IMR-90 (cell line): Measurements from ENCODE around the gene TMEM59. TPM values are rescaled to one million over a fixed set of nuclear protein-coding genes. Genes with fewer than 3 reads are reported as not detected.

Experiments
- ATAC-seq: fragments of 200-7000 bp; cut with Tn5 transposase; 2 replicates; pipeline ENCODE4 v1.9.1; 2020; ENCODE audit warnings: low read depth, mild to moderate bottlenecking, moderate library complexity
- BruUV-seq: library from RNA; stranded (reverse); fragments of 400-500 nt; replicated peaks from 2 replicates; lab custom pipeline; 2021; lab: Mats Ljungman, UMichigan
- CTCF ChIA-PET: fragments of 300-600 bp; formaldehyde crosslinking; extraction: SDS; loops from one replicate; lab custom pipeline; 2021; ENCODE audit warnings: antibody characterized with exemption; lab: Yijun Ruan, JAX
- POLR2A ChIA-PET: fragments of 300-600 bp; sonication (Branson Sonifier 250); formaldehyde crosslinking; loops from one replicate; lab custom pipeline; 2022; ENCODE audit warnings: antibody characterized with exemption; ENCODE audit not compliant: unreplicated experiment; lab: Charles Lee
- DNase-seq: peaks from one replicate; pipeline ENCODE4 v3.0.0; 2013
- H2AFZ ChIP-seq: replicated peaks from 2 replicates; pipeline ENCODE3; 2013; ENCODE audit warnings: low read length, mild to moderate bottlenecking; ENCODE audit not compliant: poor library complexity
- H2AK5ac ChIP-seq: 2 replicates; pipeline ENCODE4 v1.6.1; 2013; ENCODE audit warnings: low read depth, low read length, inconsistent platforms
- H2AK9ac ChIP-seq: replicated peaks from 2 replicates; pipeline ENCODE3; 2013; ENCODE audit warnings: mild to moderate bottlenecking, low read depth, low read length, moderate library complexity; ENCODE audit not compliant: poor library complexity
- H2BK120ac ChIP-seq: 2 replicates; pipeline ENCODE4 v1.6.1; 2013; ENCODE audit warnings: low read depth, low read length, inconsistent platforms
- H2BK15ac ChIP-seq: 3 replicates; pipeline ENCODE4 v1.6.1; 2013; ENCODE audit warnings: low read depth, low read length, inconsistent platforms
- H2BK20ac ChIP-seq: 2 replicates; pipeline ENCODE4 v1.6.1; 2013; ENCODE audit warnings: low read depth, mild to moderate bottlenecking, inconsistent platforms, low read length, moderate library complexity
- H2BK5ac ChIP-seq: 2 replicates; pipeline ENCODE4 v1.6.1; 2013; ENCODE audit warnings: mild to moderate bottlenecking, low read depth, low read length, inconsistent platforms; ENCODE audit not compliant: poor library complexity, severe bottlenecking
- H3K14ac ChIP-seq: replicated peaks from 2 replicates; pipeline ENCODE4 v1.6.1; 2013; ENCODE audit warnings: low read depth, low read length, inconsistent platforms
- H3K18ac ChIP-seq: 2 replicates; pipeline ENCODE4 v1.6.1; 2013; ENCODE audit warnings: low read depth, low read length, control low read depth
- H3K23ac ChIP-seq: 2 replicates; pipeline ENCODE4 v1.6.1; 2013; ENCODE audit warnings: low read depth, low read length, inconsistent platforms
- H3K27ac ChIP-seq: 2 replicates; pipeline ENCODE4 v1.5.1; 2013; ENCODE audit warnings: mild to moderate bottlenecking, control low read depth, low read length; ENCODE audit not compliant: insufficient read depth
- H3K27me3 ChIP-seq: 2 replicates; pipeline ENCODE4 v1.6.1; 2013; ENCODE audit warnings: low read length; ENCODE audit not compliant: control insufficient read depth, insufficient read depth
- H3K36me3 ChIP-seq: 2 replicates; pipeline ENCODE4 v1.6.1; 2013; ENCODE audit warnings: low read length, mixed read lengths; ENCODE audit not compliant: control insufficient read depth, insufficient read depth
- H3K4ac ChIP-seq: 2 replicates; pipeline ENCODE4 v1.6.1; 2013; ENCODE audit warnings: low read depth, low read length, inconsistent platforms
- H3K4me1 ChIP-seq: 2 replicates; pipeline ENCODE4 v1.6.1; 2013; ENCODE audit warnings: low read length, mixed read lengths; ENCODE audit not compliant: control insufficient read depth, insufficient read depth
- H3K4me2 ChIP-seq: 2 replicates; pipeline ENCODE4 v1.6.1; 2013; ENCODE audit warnings: low read depth, mild to moderate bottlenecking, control low read depth, low read length, moderate library complexity
- H3K4me3 ChIP-seq: 2 replicates; pipeline ENCODE4 v1.5.1; 2013; ENCODE audit warnings: low read depth, mild to moderate bottlenecking, control low read depth, low read length, moderate library complexity; ENCODE audit not compliant: insufficient read depth
- H3K56ac ChIP-seq: 2 replicates; pipeline ENCODE4 v1.6.1; 2013; ENCODE audit warnings: low read length, inconsistent platforms; ENCODE audit not compliant: insufficient read depth; ENCODE audit errors: extremely low read depth
- H3K79me1 ChIP-seq, 2 experiments: 2 replicates each; pipeline ENCODE4 v1.6.1; 2013; ENCODE audit warnings: low read length in 2 of 2, inconsistent platforms in 1 of 2, low read depth in 1 of 2
- H3K9ac ChIP-seq: 2 replicates; pipeline ENCODE4 v1.6.1; 2013; ENCODE audit warnings: low read depth, low read length, control low read depth
- H3K9me1 ChIP-seq: 2 replicates; pipeline ENCODE4 v1.6.1; 2013; ENCODE audit warnings: low read length, inconsistent platforms; ENCODE audit not compliant: insufficient read depth
- H3K9me3 ChIP-seq: 2 replicates; pipeline ENCODE4 v1.6.1; 2013; ENCODE audit warnings: low read length; ENCODE audit not compliant: control insufficient read depth, insufficient read depth
- H4K20me1 ChIP-seq: 2 replicates; pipeline ENCODE4 v1.6.1; 2013; ENCODE audit warnings: low read length, inconsistent platforms; ENCODE audit not compliant: insufficient read depth
- H4K5ac ChIP-seq: 2 replicates; pipeline ENCODE4 v1.6.1; 2013; ENCODE audit warnings: mild to moderate bottlenecking, low read depth, low read length, control low read depth
- H4K8ac ChIP-seq, 2 experiments: 2 replicates each; pipeline ENCODE4 v1.6.1; 2013; ENCODE audit warnings: low read depth in 2 of 2, low read length in 2 of 2, control low read depth in 1 of 2, inconsistent platforms in 1 of 2
- H4K91ac ChIP-seq: 2 replicates; pipeline ENCODE4 v1.6.1; 2013; ENCODE audit warnings: low read depth, low read length, inconsistent platforms; ENCODE audit not compliant: insufficient read depth
- BHLHE40 ChIP-seq: fragments of 150-350 bp; IDR thresholded peaks from 2 replicates; pipeline ENCODE4 v1.6.1; 2016; ENCODE audit warnings: mild to moderate bottlenecking, low read depth, low read length
- CEBPB ChIP-seq: IDR thresholded peaks from 2 replicates; pipeline ENCODE4 v1.6.1; 2012; ENCODE audit warnings: low read depth, low read length, improper control_type of control experiment
- CHD1 ChIP-seq: IDR thresholded peaks from 2 replicates; pipeline ENCODE4 v1.6.1; 2012; ENCODE audit warnings: low read depth, low read length, improper control_type of control experiment
- FOS ChIP-seq: fragments of 150-350 bp; IDR thresholded peaks from 2 replicates; pipeline ENCODE4 v1.6.1; 2016; ENCODE audit warnings: low read depth, low read length
- MAFK ChIP-seq: IDR thresholded peaks from 2 replicates; pipeline ENCODE4 v1.6.1; 2012; ENCODE audit warnings: low read depth, low read length, improper control_type of control experiment
- NFE2L2 ChIP-seq: fragments of 150-350 bp; IDR thresholded peaks from 2 replicates; pipeline ENCODE4 v1.6.1; 2016; ENCODE audit warnings: low read depth, mild to moderate bottlenecking, low read length
- POLR2A ChIP-seq: IDR thresholded peaks from 2 replicates; pipeline ENCODE4 v1.6.1; 2012; ENCODE audit warnings: mild to moderate bottlenecking, low read depth, low read length
- RAD21 ChIP-seq: IDR thresholded peaks from 2 replicates; pipeline ENCODE4 v1.6.1; 2012; ENCODE audit warnings: low read length, improper control_type of control experiment
- SMC3 ChIP-seq: fragments of 150-350 bp; IDR thresholded peaks from 2 replicates; pipeline ENCODE4 v1.6.1; 2016; ENCODE audit warnings: low read depth, mild to moderate bottlenecking, antibody characterized with exemption, low read length, moderate library complexity
- dilution Hi-C: fragments of 300-500 bp; cut with HindIII; formaldehyde crosslinking; loops from one replicate; pipeline ENCODE4 v1.14.3; 2018; ENCODE audit warnings: low sequenced_read_pairs; ENCODE audit not compliant: unreplicated experiment
- in situ Hi-C: fragments of 300-500 bp; cut with MboI; formaldehyde crosslinking; loops from 3 replicates; pipeline ENCODE4 v1.14.3; 2019; ENCODE audit warnings: low sequenced_read_pairs, inconsistent platforms, mixed read lengths
- intact Hi-C: fragments of 100-400 bp; cut with micrococcal nuclease; formaldehyde crosslinking; loops from 2 replicates; pipeline ENCODE4 v1.10.0; 2022
- polyA plus RNA-seq, 3 experiments: library from polyadenylated mRNA; depleted of rRNA; stranded (reverse); fragments of >200 nt; gene quantifications; 2 replicates each; pipeline ENCODE4 v1.2.3, GENCODE V29; 2012; ENCODE audit warnings: low replicate concordance in 1 of 3
- total RNA-seq: library from RNA; depleted of rRNA; stranded (reverse); fragments of >200 nt; gene quantifications from 2 replicates; pipeline ENCODE4 v1.2.3, GENCODE V29; 2012
- TF ChIP-seq, protein P1 (sequence below): fragments of 150-350 bp; IDR thresholded peaks from 2 replicates; pipeline ENCODE4 v1.6.1; 2017; ENCODE audit warnings: mild to moderate bottlenecking, antibody characterized with exemption, low read length, low read depth
- TF ChIP-seq, protein P2 (sequence below): fragments of 150-350 bp; IDR thresholded peaks from 2 replicates; pipeline ENCODE4 v1.6.1; 2016; ENCODE audit warnings: low read depth, mild to moderate bottlenecking, low read length, moderate library complexity, borderline replicate concordance

TMEM59 gene
- total and polyA plus RNA-seq, 2 of the 4 experiments (the other 2 are of a cell fraction): 239 to 241 TPM

DNA sequence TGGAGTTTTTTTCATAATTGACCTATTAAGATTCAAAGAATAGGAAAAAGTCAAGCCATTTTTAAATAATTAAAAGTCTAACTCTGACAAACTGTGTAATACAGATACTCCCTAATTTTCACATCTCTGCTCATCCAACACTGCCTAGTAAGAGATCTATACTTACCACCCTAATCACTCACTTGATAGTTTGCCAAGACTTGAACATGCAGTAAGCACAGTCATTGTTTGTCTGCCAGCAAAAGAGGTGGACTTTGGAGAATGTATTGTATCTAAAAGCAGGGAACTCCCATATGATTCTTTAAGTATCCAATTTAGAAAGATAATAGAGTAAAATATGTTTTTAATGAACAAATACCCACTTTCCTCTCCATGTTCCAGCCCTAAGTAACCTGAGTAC lies 15.5 kb downstream of the TMEM59 start:
- Histone ChIP-seq H2BK120ac (no peak overlapping the region), H3K23ac (no peak overlapping the region), H4K91ac (no peak overlapping the region), H3K56ac (no peak overlapping the region), H2AK9ac (no peak overlapping the region), H3K36me3 (peaks cover 34% of the 10 kb centered on the region), H3K4me2 (no peak overlapping the region), H2BK5ac (no peak overlapping the region), H3K4me1 (no peaks in the 10 kb centered on the region), H3K9me3 (no peaks in the 10 kb centered on the region), H4K20me1 (no peaks in the 10 kb centered on the region), H3K27me3 (no peaks in the 10 kb centered on the region), H2BK15ac (no peak overlapping the region), H2BK20ac (no peak overlapping the region), H3K9ac (no peak overlapping the region), H4K8ac (no peak overlapping the region), H3K18ac (no peak overlapping the region), H3K4ac (no peak overlapping the region), H4K5ac (no peak overlapping the region), H2AFZ (no peak overlapping the region), H3K9me1 (no peaks in the 10 kb centered on the region), H3K79me1 (peaks cover 0 to 4% of the 10 kb centered on the region in 2 experiments; a peak in 1 of 4 replicates), H3K14ac (no peak overlapping the region), H2AK5ac (no peak overlapping the region), H3K4me3 (no peak overlapping the region), H3K27ac (no peak overlapping the region)
- no peak for ATAC-seq
- no TSS peak for BruUV-seq
- ChIA-PET POLR2A (no interaction called here), CTCF (no interaction called here)
- dilution Hi-C loops (no loop called here), in situ Hi-C loops (no loop called here), intact Hi-C loops (no loop called here)
- TF ChIP-seq POLR2A (no peak), BHLHE40 (no peak), FOS (no peak), MAFK (no peak), SMC3 (no peak), CEBPB (no peak), NFE2L2 (no peak), RAD21 (no peak), CHD1 (no peak)
- TF ChIP-seq, protein P1, sequence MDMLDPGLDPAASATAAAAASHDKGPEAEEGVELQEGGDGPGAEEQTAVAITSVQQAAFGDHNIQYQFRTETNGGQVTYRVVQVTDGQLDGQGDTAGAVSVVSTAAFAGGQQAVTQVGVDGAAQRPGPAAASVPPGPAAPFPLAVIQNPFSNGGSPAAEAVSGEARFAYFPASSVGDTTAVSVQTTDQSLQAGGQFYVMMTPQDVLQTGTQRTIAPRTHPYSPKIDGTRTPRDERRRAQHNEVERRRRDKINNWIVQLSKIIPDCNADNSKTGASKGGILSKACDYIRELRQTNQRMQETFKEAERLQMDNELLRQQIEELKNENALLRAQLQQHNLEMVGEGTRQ: no peak
- TF ChIP-seq, protein P2, sequence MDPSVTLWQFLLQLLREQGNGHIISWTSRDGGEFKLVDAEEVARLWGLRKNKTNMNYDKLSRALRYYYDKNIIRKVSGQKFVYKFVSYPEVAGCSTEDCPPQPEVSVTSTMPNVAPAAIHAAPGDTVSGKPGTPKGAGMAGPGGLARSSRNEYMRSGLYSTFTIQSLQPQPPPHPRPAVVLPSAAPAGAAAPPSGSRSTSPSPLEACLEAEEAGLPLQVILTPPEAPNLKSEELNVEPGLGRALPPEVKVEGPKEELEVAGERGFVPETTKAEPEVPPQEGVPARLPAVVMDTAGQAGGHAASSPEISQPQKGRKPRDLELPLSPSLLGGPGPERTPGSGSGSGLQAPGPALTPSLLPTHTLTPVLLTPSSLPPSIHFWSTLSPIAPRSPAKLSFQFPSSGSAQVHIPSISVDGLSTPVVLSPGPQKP: no peak
- DNase-seq: peak; percentile 60
